CD8-positive, alpha-beta memory T cell (primary cell): Measurements from ENCODE around the gene AGRN. TPM values are rescaled to one million over a fixed set of nuclear protein-coding genes. Genes with fewer than 3 reads are reported as not detected.

Experiments used
- CTCF ChIA-PET: fragments of 350-600 bp; sonication (Branson Sonifier 250); formaldehyde crosslinking; loops from one replicate; lab custom pipeline; 2021; ENCODE audit warnings: antibody characterized with exemption; lab: Charles Lee
- POLR2A ChIA-PET: fragments of 350-600 bp; sonication (Branson Sonifier 250); formaldehyde crosslinking; loops from one replicate; lab custom pipeline; 2021; ENCODE audit warnings: antibody characterized with exemption; lab: Charles Lee
- DNase-seq, 5 donors: peaks; one replicate each; pipeline versions ENCODE4 v3.0.0 to v3.0.0-alpha.2; 2020 to 2022; ENCODE audit warnings: mixed read lengths in 1 of 5
- H3K27ac ChIP-seq: one replicate; pipeline ENCODE4 v1.7.0; 2013; ENCODE audit warnings: low read depth, mild to moderate bottlenecking, low read length, moderate library complexity
- H3K27me3 ChIP-seq: 2 replicates; pipeline ENCODE4 v1.7.0; 2013; ENCODE audit warnings: low read length, mild to moderate bottlenecking; ENCODE audit not compliant: insufficient read depth, poor library complexity, severe bottlenecking
- H3K36me3 ChIP-seq: 2 replicates; pipeline ENCODE4 v1.7.0; 2013; ENCODE audit warnings: mild to moderate bottlenecking, low read length, moderate library complexity; ENCODE audit not compliant: insufficient read depth
- H3K4me1 ChIP-seq: 2 replicates; pipeline ENCODE4 v1.7.0; 2013; ENCODE audit warnings: mild to moderate bottlenecking, low read length, moderate library complexity; ENCODE audit not compliant: insufficient read depth
- H3K4me3 ChIP-seq: 2 replicates; pipeline ENCODE4 v1.7.0; 2013; ENCODE audit warnings: mild to moderate bottlenecking, low read length
- H3K9me3 ChIP-seq: 2 replicates; pipeline ENCODE4 v1.7.0; 2013; ENCODE audit warnings: mild to moderate bottlenecking, low read length
- H3K27ac Mint-ChIP-seq, 8 donors: one replicate each; pipeline ENCODE4 v1.8.0; 2020 to 2021; ENCODE audit warnings: mixed read lengths in 8 of 8, mild to moderate bottlenecking in 6 of 8, inconsistent platforms in 3 of 8, moderate library complexity in 3 of 8
- H3K27me3 Mint-ChIP-seq, 2 donors: one replicate each; pipeline ENCODE4 v1.8.0; 2020 to 2021; ENCODE audit warnings: mixed read lengths in 2 of 2, mild to moderate bottlenecking in 1 of 2, moderate library complexity in 1 of 2
- H3K36me3 Mint-ChIP-seq, 3 donors: one replicate each; pipeline ENCODE4 v1.8.0; 2020 to 2021; ENCODE audit warnings: mixed read lengths in 3 of 3, inconsistent platforms in 1 of 3, mild to moderate bottlenecking in 1 of 3
- H3K4me1 Mint-ChIP-seq, 3 donors: one replicate each; pipeline ENCODE4 v1.8.0; 2020 to 2021; ENCODE audit warnings: mixed read lengths in 3 of 3, inconsistent platforms in 1 of 3, mild to moderate bottlenecking in 1 of 3
- H3K4me3 Mint-ChIP-seq, 7 donors: one replicate each; pipeline ENCODE4 v1.8.0; 2020 to 2021; ENCODE audit warnings: mixed read lengths in 7 of 7, mild to moderate bottlenecking in 6 of 7, moderate library complexity in 4 of 7, inconsistent platforms in 2 of 7
- H3K9me3 Mint-ChIP-seq, 5 donors: one replicate each; pipeline ENCODE4 v1.8.0; 2020 to 2022; ENCODE audit warnings: mixed read lengths in 5 of 5, mild to moderate bottlenecking in 3 of 5, moderate library complexity in 2 of 5, inconsistent platforms in 1 of 5
- polyA plus RNA-seq: library from polyadenylated mRNA; unstranded; fragments of 300-500 nt; fragmentation: Illumina TruSeq; gene quantifications from one replicate; pipeline ENCODE4 v1.2.3, GENCODE V29; 2021
- total RNA-seq, 2 experiments: library from RNA; stranded (reverse); gene quantifications; one replicate each; pipeline ENCODE4 v1.2.3, GENCODE V29; 2021

AGRN gene
- total and polyA plus RNA-seq, 3 experiments from 2014 or later = 7.1 to 8.0 TPM; not detected in 1

- Mint-ChIP-seq H3K36me3 (no peaks in the 10 kb centered on the region), H3K9me3 (peaks cover 0 to 2% (median 0%) of the 10 kb centered on the region in 5 donors), H3K4me3 (peak overlapping the region in 4 of 7 donors; percentile 38 to 85 (median 58)), H3K4me1 (peaks cover 2 to 17% (median 8%) of the 10 kb centered on the region in 3 donors), H3K27me3 (peaks cover 19 to 39% of the 10 kb centered on the region in 2 donors), H3K27ac (no peak overlapping the region)
- no peak for DNase-seq
- Histone ChIP-seq H3K9me3 (no peaks in the 10 kb centered on the region), H3K27ac (no peak overlapping the region), H3K36me3 (no peaks in the 10 kb centered on the region), H3K4me3 (no peak overlapping the region), H3K27me3 (peaks cover 24% of the 10 kb centered on the region), H3K4me1 (peaks cover 15% of the 10 kb centered on the region)
- CTCF ChIA-PET = no interaction called here
- POLR2A ChIA-PET = interaction anchor here (0.6 kb wide), 1 partner anchor 55 kb away, joined by 3 read pairs; no protein-coding TSS in a partner anchor
These were observed 14.5 kb downstream of the AGRN start for GRCh38 chr1:1034439-1034781.

DNA sequence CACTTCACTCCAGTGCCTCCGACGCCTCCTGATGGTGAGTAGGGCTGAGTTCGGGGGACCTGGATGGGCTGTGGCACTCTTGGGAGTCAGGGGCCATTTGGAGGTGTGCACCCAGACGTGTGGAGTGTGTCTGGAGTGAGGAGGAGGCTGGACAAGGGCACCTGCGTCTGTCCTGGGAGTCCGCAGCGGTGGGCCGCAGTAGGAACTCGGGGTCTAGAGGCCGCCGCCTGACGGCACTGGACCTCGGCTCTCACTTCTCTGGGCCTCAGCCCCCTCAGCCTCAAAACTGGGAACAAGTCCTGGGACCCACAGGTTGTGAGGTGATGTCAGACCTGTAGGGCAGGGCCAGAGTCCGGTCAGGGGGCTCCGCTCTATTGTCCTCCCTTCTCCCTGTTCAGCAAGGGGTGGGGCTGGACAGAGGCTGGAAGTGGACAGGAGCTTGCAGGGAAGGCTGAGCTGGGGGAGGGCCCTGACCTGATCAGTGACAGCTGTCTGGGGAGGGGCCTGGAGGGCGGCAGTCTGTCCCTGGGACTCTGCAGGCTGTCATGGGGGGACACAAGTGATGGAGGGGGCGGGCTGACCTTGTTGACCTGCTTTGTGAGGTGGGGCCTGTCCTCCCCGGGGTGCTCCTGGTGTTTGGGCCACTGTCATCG, 15.5 kb downstream of the AGRN start:
- H3K4me3 ChIP-seq = no peak overlapping the region
- no peak for DNase-seq
- H3K4me1 ChIP-seq = peaks cover 25% of the 10 kb centered on the region
- Mint-ChIP-seq H3K4me3 (peak overlapping the region in 3 of 7 donors; percentile 25 to 89 (median 28)), H3K36me3 (no peaks in the 10 kb centered on the region), H3K9me3 (peaks cover 0 to 2% (median 0%) of the 10 kb centered on the region in 5 donors), H3K4me1 (peaks cover 6 to 25% (median 13%) of the 10 kb centered on the region in 3 donors), H3K27ac (no peak overlapping the region), H3K27me3 (peaks cover 19 to 42% of the 10 kb centered on the region in 2 donors)
- ChIA-PET CTCF (no interaction called here), POLR2A (no interaction called here)
- H3K27ac ChIP-seq = no peak overlapping the region
- H3K36me3 ChIP-seq = no peaks in the 10 kb centered on the region
- H3K27me3 ChIP-seq = peaks cover 24% of the 10 kb centered on the region
- H3K9me3 ChIP-seq = no peaks in the 10 kb centered on the region

DNA sequence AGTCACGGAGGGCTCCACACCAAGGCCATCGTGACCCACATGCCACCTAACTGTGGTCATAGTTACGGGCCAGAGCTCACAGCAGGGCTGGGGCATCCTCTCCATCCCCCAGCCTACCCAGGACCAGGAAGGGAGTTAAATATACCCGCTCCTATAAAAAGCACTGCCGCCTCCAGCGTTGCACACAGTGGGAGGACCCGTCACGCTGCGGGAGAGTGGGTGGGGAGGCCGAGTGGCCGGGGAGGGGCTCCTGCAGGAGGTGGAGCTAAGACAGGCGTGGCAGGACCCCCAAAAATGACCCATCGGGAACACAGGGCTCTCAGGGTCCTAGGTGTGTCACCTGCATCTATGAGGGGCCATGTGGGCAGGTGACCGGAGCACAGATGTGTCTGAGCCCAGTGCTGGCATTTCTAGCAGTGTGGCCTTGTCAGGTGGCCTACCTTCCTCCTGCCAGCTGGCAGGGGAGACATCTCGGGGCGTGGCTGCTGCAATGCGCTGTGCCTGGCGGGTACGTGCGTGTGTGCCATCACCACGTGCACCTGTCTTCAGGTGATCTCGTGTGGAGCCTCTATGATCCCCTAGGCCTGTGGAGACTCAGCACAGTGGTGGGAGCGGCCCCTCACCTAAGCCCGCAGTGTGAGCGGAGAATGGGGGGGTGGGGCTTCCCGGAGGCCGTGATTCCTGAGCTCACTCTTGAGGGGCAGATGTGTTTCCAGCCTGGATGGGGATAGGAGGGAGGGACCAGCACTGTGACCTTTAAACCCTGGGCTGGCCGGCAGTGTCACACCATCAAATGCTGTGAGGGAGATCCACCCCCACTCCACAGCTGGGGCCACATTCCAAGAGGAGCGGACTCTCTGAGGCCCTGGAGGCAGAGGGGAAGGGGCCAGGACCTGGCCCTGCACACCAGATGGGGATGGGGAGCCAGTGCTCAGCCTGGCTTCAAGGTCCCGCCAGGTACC, 17.7 kb downstream of the AGRN start:
- Mint-ChIP-seq H3K27me3 (peaks cover 12 to 33% of the 10 kb centered on the region in 2 donors), H3K36me3 (no peaks in the 10 kb centered on the region), H3K9me3 (peaks cover 0 to 2% (median 0%) of the 10 kb centered on the region in 5 donors), H3K4me3 (no peak overlapping the region), H3K4me1 (peaks cover 6 to 20% (median 10%) of the 10 kb centered on the region in 3 donors), H3K27ac (peak overlapping the region in 1 of 8 donors; percentile 70)
- POLR2A ChIA-PET = no interaction called here
- CTCF ChIA-PET = interaction anchor here (1.6 kb wide), 1 partner anchor 26 kb away, joined by 5 read pairs; no protein-coding TSS in a partner anchor
- Histone ChIP-seq H3K4me3 (no peak overlapping the region), H3K27me3 (peaks cover 13% of the 10 kb centered on the region), H3K27ac (no peak overlapping the region), H3K9me3 (no peaks in the 10 kb centered on the region), H3K36me3 (no peaks in the 10 kb centered on the region), H3K4me1 (peaks cover 22% of the 10 kb centered on the region)
- no peak for DNase-seq

GRCh38 chr1:1038694-1039093, 18.8 kb downstream of the AGRN start:
- no peaks in the 10 kb centered on the region for H3K9me3 ChIP-seq
- no peak for DNase-seq
- peaks cover 12% of the 10 kb centered on the region for H3K27me3 ChIP-seq
- H3K27me3 Mint-ChIP-seq = peaks cover 11 to 33% of the 10 kb centered on the region in 2 donors
- peak overlapping the region in 3 of 7 donors; percentile 8 to 87 (median 28) for H3K4me3 Mint-ChIP-seq
- H3K27ac ChIP-seq = no peak overlapping the region
- CTCF ChIA-PET = interaction anchor here (1.6 kb wide), 1 partner anchor 25 kb away, joined by 5 read pairs; no protein-coding TSS in a partner anchor
- H3K36me3 Mint-ChIP-seq = no peaks in the 10 kb centered on the region
- H3K4me1 Mint-ChIP-seq = peaks cover 6 to 20% (median 10%) of the 10 kb centered on the region in 3 donors
- peaks cover 0 to 2% (median 0%) of the 10 kb centered on the region in 5 donors for H3K9me3 Mint-ChIP-seq
- POLR2A ChIA-PET = interaction anchor here (0.6 kb wide), 1 partner anchor 96 kb away, joined by 7 read pairs; no protein-coding TSS in a partner anchor
- H3K27ac Mint-ChIP-seq = no peak overlapping the region
- H3K4me1 ChIP-seq = peaks cover 17% of the 10 kb centered on the region
- no peaks in the 10 kb centered on the region for H3K36me3 ChIP-seq
- H3K4me3 ChIP-seq = no peak overlapping the region

- Histone ChIP-seq H3K4me3 (no peak overlapping the region), H3K27ac (no peak overlapping the region), H3K27me3 (peaks cover 12% of the 10 kb centered on the region), H3K9me3 (no peaks in the 10 kb centered on the region), H3K4me1 (peaks cover 17% of the 10 kb centered on the region), H3K36me3 (no peaks in the 10 kb centered on the region)
- Mint-ChIP-seq H3K27ac (peak overlapping the region in 1 of 8 donors; percentile 22), H3K4me1 (peaks cover 6 to 20% (median 10%) of the 10 kb centered on the region in 3 donors), H3K27me3 (peaks cover 11 to 33% of the 10 kb centered on the region in 2 donors), H3K9me3 (peaks cover 0 to 2% (median 0%) of the 10 kb centered on the region in 5 donors), H3K36me3 (no peaks in the 10 kb centered on the region), H3K4me3 (peak overlapping the region; percentile 60 to 90 (median 74))
- DNase-seq = no peak
- ChIA-PET CTCF (interaction anchor here (1.1 to 2.1 kb wide), 3 partner anchors 24 to 252 kb away, joined by 4 to 7 read pairs (median 5); partner anchors contain the start of gene ISG15), POLR2A (interaction anchor here (0.6 to 0.7 kb wide), 2 partner anchors 25 to 96 kb away, joined by 4 to 7 read pairs; no protein-coding TSS in a partner anchor)
These were observed 19.4 kb downstream of the AGRN start for GRCh38 chr1:1039145-1039910.

DNA sequence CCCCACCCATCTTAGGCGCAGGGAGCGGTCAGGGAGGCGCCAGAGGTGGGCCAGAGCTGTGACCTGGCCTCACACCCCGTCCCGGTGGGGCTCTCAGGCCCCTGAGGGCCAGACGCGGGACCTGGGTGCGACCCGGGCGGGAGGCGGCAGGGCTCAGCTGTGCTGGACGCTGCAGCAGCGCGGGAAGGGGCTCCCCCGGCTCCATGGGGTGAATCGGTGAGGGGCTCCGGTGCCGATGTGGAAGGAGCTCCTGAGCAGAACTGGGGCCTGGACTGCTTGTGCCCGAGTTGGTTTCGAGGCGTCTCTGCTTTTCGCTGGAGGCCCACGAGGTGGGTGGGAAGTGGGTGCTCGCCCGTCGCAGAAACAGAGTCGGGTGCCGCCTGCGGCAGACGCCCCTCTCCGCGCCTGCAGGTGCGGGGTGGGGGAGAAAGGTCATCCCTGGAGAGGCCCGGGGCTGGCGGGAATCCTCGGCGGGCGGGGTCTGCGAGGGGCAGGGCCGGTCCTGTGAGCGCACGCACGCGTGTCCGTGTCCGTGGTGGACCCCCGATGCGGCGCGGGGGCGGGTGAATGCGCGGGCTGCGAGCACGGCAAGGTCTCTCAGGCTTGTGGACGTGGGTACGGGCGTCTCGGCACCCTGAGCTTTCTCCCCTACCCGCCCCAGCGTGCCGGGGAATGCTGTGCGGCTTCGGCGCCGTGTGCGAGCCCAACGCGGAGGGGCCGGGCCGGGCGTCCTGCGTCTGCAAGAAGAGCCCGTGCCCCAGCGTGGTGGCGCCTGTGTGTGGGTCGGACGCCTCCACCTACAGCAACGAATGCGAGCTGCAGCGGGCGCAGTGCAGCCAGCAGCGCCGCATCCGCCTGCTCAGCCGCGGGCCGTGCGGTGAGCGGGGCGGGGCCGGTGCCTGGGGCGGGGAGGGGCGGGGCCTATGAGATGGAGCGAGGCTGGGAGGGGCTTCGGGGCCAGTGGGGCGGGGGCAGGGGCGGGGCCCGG, 20.4 kb downstream of the AGRN start:
- Mint-ChIP-seq H3K27me3 (peaks cover 10 to 31% of the 10 kb centered on the region in 2 donors), H3K27ac (peak overlapping the region in 1 of 8 donors; percentile 19), H3K36me3 (no peaks in the 10 kb centered on the region), H3K4me1 (peaks cover 6 to 20% (median 10%) of the 10 kb centered on the region in 3 donors), H3K4me3 (peak overlapping the region; percentile 60 to 90 (median 74)), H3K9me3 (no peaks in the 10 kb centered on the region)
- peak; percentile 71 to 83 (median 79) for DNase-seq
- Histone ChIP-seq H3K27me3 (peaks cover 8% of the 10 kb centered on the region), H3K9me3 (no peaks in the 10 kb centered on the region), H3K4me3 (peak overlapping the region; percentile 50), H3K4me1 (peaks cover 17% of the 10 kb centered on the region), H3K27ac (no peak overlapping the region), H3K36me3 (no peaks in the 10 kb centered on the region)
- CTCF ChIA-PET = interaction anchor here (1.1 to 2.1 kb wide), 3 partner anchors 27 to 252 kb away, joined by 3 to 7 read pairs (median 4); partner anchors contain the start of gene ISG15
- POLR2A ChIA-PET = interaction anchor here (0.7 kb wide), 1 partner anchor 26 kb away, joined by 4 read pairs; no protein-coding TSS in a partner anchor
